Measurements from ENCODE around the gene RNASE4. TPM values are rescaled to one million over a fixed set of nuclear protein-coding genes. Genes with fewer than 3 reads are reported as not detected.
A peak's percentile ranks its signal among the peaks of the same experiment; 100 is the strongest.

The RNASE4 gene
- polyA plus RNA-seq, 1 of the 3 experiments (the other 2 are of a cell fraction): 11.6 TPM

GRCh38 chr14:20684662-20685456 is 499 bp downstream of the RNASE4 start:
- peak overlapping the region; percentile 93 to 97 for H3K4me3 ChIP-seq (ENCODE audit: low read depth in 2 of 2, low read length in 1 of 2)
- H3K9ac ChIP-seq: peak overlapping the region; percentile 97
- POLR2A ChIA-PET: no interaction called here
- H3K27ac ChIP-seq (ENCODE audit: low read depth in 2 of 2, low read length in 1 of 2): peak overlapping the region in 1 of 2 experiments; percentile 98; a peak in 2 of 4 replicates
- CTCF ChIA-PET: interaction anchor here (0.9 to 4.0 kb wide), 6 partner anchors 71 to 357 kb away, joined by 3 to 22 read pairs (median 4); no protein-coding TSS in a partner anchor
- no peak for TF ChIP-seq RAD21 (IDR thresholded peaks at IDR 0.05; ENCODE audit: low read length)
- no peak for TF ChIP-seq SMC3 (IDR thresholded peaks at IDR 0.05; ENCODE audit: low read depth, low read length)
- TF ChIP-seq FOXJ3 (CRISPR knock-in tag; IDR thresholded peaks at IDR 0.05): no peak
- no peak for TF ChIP-seq TCF12 (IDR thresholded peaks at IDR 0.05)
- no peak for TF ChIP-seq TAF1 (IDR thresholded peaks at IDR 0.05; ENCODE audit: borderline replicate concordance, low read depth, low read length)
- TF ChIP-seq TEAD4 (IDR thresholded peaks at IDR 0.05; ENCODE audit: borderline replicate concordance, insufficient read depth): no peak
- no peaks in the 10 kb centered on the region for H3K27me3 ChIP-seq (ENCODE audit: insufficient read depth)
- H3K9me3 ChIP-seq: no peaks in the 10 kb centered on the region
- no peaks in the 10 kb centered on the region for H3K36me3 ChIP-seq (replicated peaks in 1 of 2; ENCODE audit: control insufficient read depth in 1 of 2, insufficient read depth in 2 of 2, low read length in 1 of 2)
- peak overlapping the region; percentile 97 for H3K4me2 ChIP-seq
- H3K79me2 ChIP-seq (ENCODE audit: insufficient read depth): no peaks in the 10 kb centered on the region
- peaks cover 39% of the 10 kb centered on the region for H3F3A ChIP-seq (replicated peaks; ENCODE audit: insufficient read depth)
- no peaks in the 10 kb centered on the region for H3K9me2 ChIP-seq
- WGBS (ENCODE audit: low lambda C conversion rate): 27% methylated on average over 22 of the region's 22 CpGs
- no peak for DNase-seq
- no peaks in the 10 kb centered on the region for H4K20me1 ChIP-seq (ENCODE audit: insufficient read depth)
- peaks cover 5 to 26% of the 10 kb centered on the region in 2 experiments; a peak in 3 of 4 replicates for H3K4me1 ChIP-seq (ENCODE audit: control insufficient read depth in 1 of 2, insufficient read depth in 2 of 2, low read depth in 1 of 2, low read length in 1 of 2)
- H2AFZ ChIP-seq (ENCODE audit: low read depth): peak overlapping the region; percentile 99

GRCh38 chr14:20686386-20687143 is 2.2 kb downstream of the RNASE4 start:
- no peak for DNase-seq

More at GRCh38 chr14:20686386-20687143, 2.2 kb downstream of the RNASE4 start:
- ChIA-PET POLR2A (no interaction called here), CTCF (interaction anchor here (1.5 kb wide), 1 partner anchor 78 kb away, joined by 3 read pairs; no protein-coding TSS in a partner anchor)
- no peaks in the 10 kb centered on the region for H3K9me2 ChIP-seq
- peaks cover 28% of the 10 kb centered on the region for H3F3A ChIP-seq (replicated peaks; ENCODE audit: insufficient read depth)
- no peaks in the 10 kb centered on the region for H3K36me3 ChIP-seq (replicated peaks in 1 of 2; ENCODE audit: control insufficient read depth in 1 of 2, insufficient read depth in 2 of 2, low read length in 1 of 2)
- no peak overlapping the region for H3K4me2 ChIP-seq
- H2AFZ ChIP-seq (ENCODE audit: low read depth): no peak overlapping the region
- no peaks in the 10 kb centered on the region for H4K20me1 ChIP-seq (ENCODE audit: insufficient read depth)
- no peaks in the 10 kb centered on the region for H3K9me3 ChIP-seq
- peaks cover 0 to 15% of the 10 kb centered on the region in 2 experiments; a peak in 1 of 4 replicates for H3K4me1 ChIP-seq (ENCODE audit: control insufficient read depth in 1 of 2, insufficient read depth in 2 of 2, low read depth in 1 of 2, low read length in 1 of 2)
- no peaks in the 10 kb centered on the region for H3K27me3 ChIP-seq (ENCODE audit: insufficient read depth)
- 45% methylated on average over 7 of the region's 7 CpGs for WGBS (ENCODE audit: low lambda C conversion rate)
- no peak overlapping the region for H3K27ac ChIP-seq (ENCODE audit: low read depth in 2 of 2, low read length in 1 of 2)
- TF ChIP-seq POLR2AphosphoS5 (IDR thresholded peaks at IDR 0.05; ENCODE audit: low read depth, low read length): no peak
- TF ChIP-seq EP300 (IDR thresholded peaks at IDR 0.05; ENCODE audit: borderline replicate concordance in 1 of 2, low read depth in 1 of 2, low read length in 1 of 2): no peak
- TF ChIP-seq GABPA (IDR thresholded peaks at IDR 0.05; ENCODE audit: low read depth): no peak
- TF ChIP-seq USF2 (IDR thresholded peaks at IDR 0.05; ENCODE audit: borderline replicate concordance, low read depth, low read length): no peak
- TF ChIP-seq FOXJ3 (CRISPR knock-in tag; IDR thresholded peaks at IDR 0.05): no peak
- no peak for TF ChIP-seq CTCF (IDR thresholded peaks at IDR 0.05)
- no peak for TF ChIP-seq RCOR1 (IDR thresholded peaks at IDR 0.05; ENCODE audit: low read length)
- TF ChIP-seq ELF1 (IDR thresholded peaks at IDR 0.05): no peak
- no peak for TF ChIP-seq MAX (IDR thresholded peaks at IDR 0.05; ENCODE audit: low read depth)
- no peak for TF ChIP-seq EZH2phosphoT487 (IDR thresholded peaks at IDR 0.05; ENCODE audit: borderline replicate concordance, low read depth)
- no peak for TF ChIP-seq CHD2 (IDR thresholded peaks at IDR 0.05; ENCODE audit: low read length, partially characterized antibody)
- no peak for TF ChIP-seq SIN3A (IDR thresholded peaks at IDR 0.05; ENCODE audit: borderline replicate concordance, low read depth, low read length)
- no peak for TF ChIP-seq RAD21 (IDR thresholded peaks at IDR 0.05; ENCODE audit: low read length)
- no peak for TF ChIP-seq YY1 (IDR thresholded peaks at IDR 0.05; ENCODE audit: low read depth)
- H3K4me3 ChIP-seq (ENCODE audit: low read depth in 2 of 2, low read length in 1 of 2): no peak overlapping the region
- H3K9ac ChIP-seq: no peak overlapping the region
- H3K79me2 ChIP-seq (ENCODE audit: insufficient read depth): no peaks in the 10 kb centered on the region
